Activated naive CD4-positive, alpha-beta T cell treated with anti-CD3 and anti-CD28 coated beads, Interleukin-2, amount 50 U/mL, for 72 hours (primary cell): Measurements from ENCODE around the gene EYS. TPM values are rescaled to one million over a fixed set of nuclear protein-coding genes. Genes with fewer than 3 reads are reported as not detected.

ENCODE experiments used
- ATAC-seq, 2 donors: fragments of 150-1000 bp; cut with Tn5 transposase; 2 replicates each; pipeline ENCODE4 v1.10.0; 2021; ENCODE audit warnings: mild to moderate bottlenecking in 2 of 2, moderate library complexity in 2 of 2
- DNase-seq, 2 donors: peaks; one replicate each; pipeline ENCODE4 v3.0.0; 2021 to 2022; ENCODE audit warnings: low spot score in 2 of 2
- H3K27ac Mint-ChIP-seq, 2 donors: one replicate each; pipeline ENCODE4 v1.8.0; 2022; ENCODE audit warnings: mild to moderate bottlenecking in 2 of 2, mixed read lengths in 2 of 2
- H3K36me3 Mint-ChIP-seq, 2 donors: one replicate each; pipeline ENCODE4 v1.8.0; 2022; ENCODE audit warnings: mixed read lengths in 2 of 2
- H3K9me3 Mint-ChIP-seq, 2 donors: one replicate each; pipeline ENCODE4 v1.8.0; 2022; ENCODE audit warnings: mixed read lengths in 2 of 2
- total RNA-seq, 2 donors: library from RNA; stranded (reverse); gene quantifications; one replicate each; pipeline ENCODE4 v1.2.3, GENCODE V29; 2022

Gene EYS
- total RNA-seq, 2 donors from 2014 or later, result not detected

DNA sequence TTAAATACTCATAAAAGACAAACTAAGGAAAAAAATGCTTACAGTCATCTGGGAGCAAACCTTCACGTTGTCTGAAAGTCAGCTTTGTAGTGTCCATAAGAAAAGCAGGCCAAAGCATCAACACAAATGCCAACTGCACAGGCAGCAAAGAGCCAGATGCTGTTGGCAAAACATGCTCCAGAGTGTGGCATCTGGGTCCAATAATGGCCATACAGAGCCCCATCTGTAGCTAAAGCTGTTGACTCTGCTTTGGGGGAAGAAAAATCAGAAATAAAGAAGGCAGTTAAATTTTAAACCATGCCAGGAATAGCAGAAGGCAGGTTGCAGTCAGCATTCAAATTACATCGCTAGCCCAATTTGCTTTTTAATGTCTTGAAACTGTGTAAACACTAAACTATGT is 776.3 kb downstream of the EYS start:
- ATAC-seq (no peak), DNase-seq (no peak)
- no peak overlapping the region for H3K27ac Mint-ChIP-seq
- peaks cover 0 to 4% of the 10 kb centered on the region in 2 donors for H3K9me3 Mint-ChIP-seq
- no peaks in the 10 kb centered on the region for H3K36me3 Mint-ChIP-seq

DNA sequence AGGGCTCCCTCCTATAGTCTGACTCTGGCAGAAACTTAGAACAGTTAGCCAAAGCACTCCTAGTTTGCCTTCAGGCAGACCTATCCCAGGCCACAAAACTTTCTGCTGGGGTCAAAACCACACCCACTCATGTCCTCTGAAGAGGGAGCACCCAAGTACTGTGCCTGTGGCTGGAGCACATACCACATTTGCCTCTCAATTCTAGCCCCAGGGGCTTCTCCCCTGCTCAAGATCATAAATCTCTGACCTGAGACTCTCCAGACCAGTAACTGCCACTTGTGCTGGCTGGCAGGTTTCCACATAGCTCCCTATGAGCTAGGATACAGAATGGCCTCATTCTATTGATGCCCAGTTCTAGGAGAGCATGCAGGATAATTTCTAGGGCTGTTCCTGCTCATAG is 781.0 kb downstream of the EYS start:
- ATAC-seq, result no peak
- no peaks in the 10 kb centered on the region for H3K36me3 Mint-ChIP-seq

DNA sequence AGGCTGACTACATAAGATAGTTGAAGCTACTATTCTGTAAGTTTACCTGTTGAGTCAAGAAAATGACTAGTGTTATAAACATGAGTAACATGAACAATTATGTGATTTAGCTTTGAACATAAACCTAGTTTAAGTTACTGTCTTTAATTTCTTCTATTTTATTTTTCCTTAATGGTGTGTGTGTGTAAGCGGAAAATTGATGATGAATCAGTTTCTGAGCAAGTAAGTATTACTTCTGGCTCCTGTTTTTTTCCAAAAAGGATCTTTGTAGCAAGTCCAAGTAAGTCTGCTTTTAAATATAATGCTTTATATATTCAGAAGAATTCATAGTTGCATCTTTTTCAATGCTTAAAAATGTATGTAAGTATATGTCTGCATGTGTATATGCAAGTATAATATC is 786.8 kb downstream of the EYS start:
- Mint-ChIP-seq H3K9me3 (peaks cover 23% of the 10 kb centered on the region in 2 donors), H3K27ac (no peak overlapping the region), H3K36me3 (peaks cover 0 to 5% of the 10 kb centered on the region in 2 donors)
- DNase-seq (no peak), ATAC-seq (no peak)

More for the DNA sequence above, 781.0 kb downstream of the EYS start:
- peaks cover 14 to 18% of the 10 kb centered on the region in 2 donors for H3K9me3 Mint-ChIP-seq
- no peak overlapping the region for H3K27ac Mint-ChIP-seq
- DNase-seq, result no peak

DNA sequence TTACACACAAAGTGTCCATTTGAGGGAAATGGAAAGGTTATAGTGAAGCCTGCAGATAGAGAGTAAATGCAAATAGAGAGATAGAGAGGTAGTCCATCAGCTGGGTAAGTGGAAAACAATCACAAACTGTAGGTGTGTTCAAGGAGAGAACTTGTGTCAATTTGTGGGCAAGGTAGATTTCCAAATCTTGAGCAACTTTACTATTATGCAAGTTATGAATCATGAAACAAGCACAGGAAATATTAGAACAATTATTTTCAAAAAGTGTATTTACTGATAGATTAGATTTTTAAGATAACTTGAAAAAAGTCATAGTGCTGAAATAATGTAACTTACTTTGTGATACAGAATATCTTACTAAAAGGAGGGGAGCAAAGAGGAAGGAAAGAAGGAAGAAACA is 792.9 kb downstream of the EYS start:
- no peak for DNase-seq
- peaks cover 13 to 19% of the 10 kb centered on the region in 2 donors for H3K9me3 Mint-ChIP-seq
- peaks cover 0 to 5% of the 10 kb centered on the region in 2 donors for H3K36me3 Mint-ChIP-seq
- no peak for ATAC-seq
- no peak overlapping the region for H3K27ac Mint-ChIP-seq

DNA sequence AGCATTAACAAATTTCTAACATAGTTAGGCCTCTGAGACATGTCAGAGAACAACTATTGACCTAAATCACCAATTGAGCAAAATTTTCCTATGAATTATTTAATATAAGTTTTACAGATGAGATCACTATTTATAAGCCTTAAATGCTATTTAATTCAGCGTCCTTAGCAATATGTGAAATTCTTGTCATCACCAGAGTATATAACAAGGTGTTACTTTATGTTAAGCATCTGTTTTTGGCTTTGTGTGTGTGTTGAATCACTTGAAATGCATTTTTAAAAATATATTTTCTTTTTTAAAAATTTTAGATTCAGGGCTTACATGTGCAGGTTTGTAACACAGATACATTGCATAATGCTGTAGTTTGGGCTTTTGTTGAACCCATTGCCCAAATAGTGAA is 794.1 kb downstream of the EYS start:
- H3K27ac Mint-ChIP-seq, result no peak overlapping the region
- H3K36me3 Mint-ChIP-seq, result peaks cover 0 to 5% of the 10 kb centered on the region in 2 donors
- no peak for ATAC-seq
- no peak for DNase-seq
- peaks cover 9 to 17% of the 10 kb centered on the region in 2 donors for H3K9me3 Mint-ChIP-seq

DNA sequence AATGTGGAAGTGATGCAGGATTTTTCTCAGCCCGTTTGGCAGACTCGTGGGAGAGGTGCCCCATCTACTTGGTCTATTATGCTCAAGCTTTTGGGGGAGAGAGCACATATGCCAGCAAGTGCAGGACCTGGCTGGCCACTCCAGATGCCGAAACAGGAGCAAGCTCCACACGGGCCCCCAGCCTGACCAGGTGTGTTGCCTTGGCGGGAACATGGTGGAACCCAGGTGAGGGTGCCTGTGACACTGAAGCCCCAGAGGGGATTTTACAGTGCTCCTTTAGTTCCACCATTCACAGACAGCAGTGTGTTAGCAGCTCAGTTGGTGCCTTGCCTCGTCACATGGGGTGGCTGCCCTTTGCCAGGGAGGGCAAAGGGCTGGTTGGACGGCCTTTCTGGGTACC is 798.9 kb downstream of the EYS start:
- DNase-seq (no peak), ATAC-seq (no peak)
- H3K9me3 Mint-ChIP-seq, result peaks cover 0 to 4% of the 10 kb centered on the region in 2 donors
- H3K36me3 Mint-ChIP-seq, result no peaks in the 10 kb centered on the region
- no peak overlapping the region for H3K27ac Mint-ChIP-seq

DNA sequence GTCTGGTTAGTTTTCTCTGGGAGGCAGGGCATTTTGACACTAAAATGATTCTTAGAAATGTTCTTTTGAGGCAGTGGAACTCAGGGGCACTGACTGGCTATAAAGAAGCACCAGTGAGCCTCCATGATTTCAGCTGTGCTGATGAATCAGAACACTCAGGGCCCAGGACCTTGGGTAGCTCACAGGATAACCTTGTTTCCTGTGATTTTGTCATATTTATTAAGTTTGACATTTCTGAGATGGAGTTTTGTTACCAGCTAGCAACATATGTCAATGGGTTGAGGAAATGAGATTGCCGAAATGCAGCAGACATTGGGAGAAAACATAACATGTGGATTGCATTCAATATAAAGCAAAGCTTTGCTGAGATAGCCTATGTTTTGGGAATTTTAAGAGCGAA is 802.4 kb downstream of the EYS start:
- Mint-ChIP-seq H3K27ac (no peak overlapping the region), H3K36me3 (no peaks in the 10 kb centered on the region), H3K9me3 (peaks cover under 1 to 4% of the 10 kb centered on the region in 2 donors)
- no peak for DNase-seq
- ATAC-seq, result no peak

DNA sequence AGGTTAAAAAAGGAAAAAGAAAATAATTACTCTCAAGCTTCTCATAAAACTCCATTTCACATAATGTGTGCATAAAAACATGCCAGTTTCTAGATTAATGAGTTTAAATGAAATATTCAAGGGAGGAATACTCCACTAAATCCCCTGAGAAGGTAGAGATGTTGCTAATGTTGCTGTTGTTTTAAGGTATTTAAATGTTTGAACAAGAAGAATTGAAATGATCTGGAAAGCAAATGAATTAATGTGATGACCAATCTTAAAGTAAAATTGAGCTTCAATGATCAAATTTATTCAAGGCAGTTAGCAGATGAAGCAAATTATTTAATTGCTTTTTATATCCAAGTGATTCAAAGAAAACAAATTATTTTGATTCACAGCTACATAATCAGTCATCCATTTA is 804.4 kb downstream of the EYS start:
- DNase-seq (no peak), ATAC-seq (no peak)
- Mint-ChIP-seq H3K27ac (no peak overlapping the region), H3K36me3 (no peaks in the 10 kb centered on the region), H3K9me3 (peaks cover 11 to 17% of the 10 kb centered on the region in 2 donors)

DNA sequence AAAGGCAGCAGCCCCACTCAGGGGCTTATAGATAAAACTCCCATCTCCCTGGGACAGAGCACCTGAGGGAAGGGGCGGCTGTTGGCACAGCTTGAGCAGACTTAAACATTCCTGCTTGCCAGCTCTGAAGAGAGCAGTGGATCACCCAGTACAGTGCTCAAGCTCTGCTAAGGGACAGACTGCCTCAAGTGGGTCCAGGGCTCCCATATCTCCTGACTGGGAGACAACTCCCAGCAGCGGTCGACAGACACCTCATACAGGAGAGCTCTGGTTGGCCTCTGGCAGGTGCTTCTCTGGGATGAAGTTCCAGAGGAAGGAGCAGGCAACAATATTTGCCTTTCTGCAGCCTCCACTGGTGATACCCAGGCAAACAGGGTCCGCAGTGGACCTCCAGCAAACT is 810.1 kb downstream of the EYS start:
- H3K36me3 Mint-ChIP-seq, result no peaks in the 10 kb centered on the region
- peaks cover 13 to 23% of the 10 kb centered on the region in 2 donors for H3K9me3 Mint-ChIP-seq
- no peak overlapping the region for H3K27ac Mint-ChIP-seq
- ATAC-seq (no peak), DNase-seq (no peak)

DNA sequence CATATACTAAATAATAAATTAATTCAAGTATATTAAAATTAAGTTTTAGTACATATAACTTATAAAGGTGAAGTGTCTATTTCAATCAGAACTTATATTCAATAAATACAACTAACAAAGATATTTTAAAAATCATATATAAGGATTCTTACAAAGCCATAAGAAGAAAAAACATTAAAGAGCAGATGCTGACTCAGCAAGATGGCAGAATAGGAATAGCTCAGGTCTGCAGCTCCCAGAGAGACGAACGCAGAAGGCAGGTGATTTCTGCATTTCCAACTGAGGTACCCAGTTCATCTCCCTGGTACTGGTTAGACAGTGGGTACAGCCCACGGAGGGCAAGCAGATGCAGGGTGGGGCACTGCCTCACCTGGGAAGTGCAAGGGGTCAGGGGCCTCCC is 811.1 kb downstream of the EYS start:
- ATAC-seq, result no peak

DNA sequence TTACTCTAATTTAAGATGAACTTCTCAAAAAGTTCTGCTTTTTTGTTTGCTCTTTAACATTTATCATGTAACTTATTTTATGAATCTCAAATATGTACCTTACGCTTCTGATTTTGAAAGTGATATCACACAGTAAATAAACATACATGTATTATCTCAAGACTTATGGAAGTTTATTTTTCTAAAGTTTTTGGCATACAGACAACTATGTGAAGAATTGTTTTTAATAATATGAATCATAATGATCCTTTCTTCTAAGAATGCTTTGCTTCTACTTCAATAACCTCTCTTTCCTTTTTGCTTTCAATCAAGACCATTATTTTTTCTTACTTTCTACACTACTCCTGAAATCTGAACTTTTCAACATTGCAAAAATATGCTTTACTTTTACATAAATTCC is 816.4 kb downstream of the EYS start:
- no peak for ATAC-seq
- DNase-seq, result no peak
- H3K9me3 Mint-ChIP-seq, result peaks cover 3 to 6% of the 10 kb centered on the region in 2 donors
- H3K27ac Mint-ChIP-seq, result no peak overlapping the region
- no peaks in the 10 kb centered on the region for H3K36me3 Mint-ChIP-seq

More for the DNA sequence above, 811.1 kb downstream of the EYS start:
- peaks cover 13 to 23% of the 10 kb centered on the region in 2 donors for H3K9me3 Mint-ChIP-seq
- no peak overlapping the region for H3K27ac Mint-ChIP-seq
- no peak for DNase-seq
- H3K36me3 Mint-ChIP-seq, result no peaks in the 10 kb centered on the region

DNA sequence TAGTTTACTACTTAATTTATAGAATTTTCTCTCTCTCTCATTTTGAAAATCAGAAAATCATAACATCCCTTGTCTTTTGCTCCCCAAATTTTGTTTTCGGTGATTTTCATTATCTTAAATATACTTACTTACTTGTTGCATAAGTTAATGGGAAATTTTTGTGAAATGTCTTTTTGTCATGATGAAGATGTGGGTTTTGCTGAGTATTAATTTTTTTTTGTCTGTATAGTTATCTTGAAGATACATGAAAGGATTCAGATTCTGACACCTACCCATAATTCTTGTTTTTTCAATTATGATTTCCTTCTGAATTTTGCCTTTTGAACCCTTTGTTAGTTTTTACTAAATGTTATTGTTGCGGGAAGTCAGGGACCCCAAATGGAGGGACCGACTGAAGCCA is 817.9 kb downstream of the EYS start:
- ATAC-seq, result no peak

DNA sequence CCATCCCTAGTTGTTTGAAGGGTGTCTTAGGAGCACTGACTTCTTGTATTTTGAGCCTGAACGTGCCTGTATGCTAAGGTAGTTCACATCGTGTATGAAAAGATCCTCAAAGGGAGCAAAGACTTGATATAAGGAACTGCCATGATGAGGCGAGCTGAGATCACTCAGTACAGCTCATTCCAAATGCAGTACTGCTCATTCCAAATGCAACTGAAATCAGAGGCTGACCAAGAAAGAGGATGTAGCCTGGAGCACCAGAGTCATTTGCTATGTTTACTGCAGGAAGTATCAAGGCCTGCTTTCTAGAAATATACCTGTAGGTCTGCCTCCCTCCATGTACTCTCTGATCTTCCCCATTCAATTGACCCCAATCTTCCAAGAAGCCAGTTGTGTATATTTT is 832.2 kb downstream of the EYS start:
- Mint-ChIP-seq H3K27ac (no peak overlapping the region), H3K9me3 (peaks cover 16 to 27% of the 10 kb centered on the region in 2 donors), H3K36me3 (no peaks in the 10 kb centered on the region)
- ATAC-seq, result no peak
- no peak for DNase-seq

More for the DNA sequence above, 817.9 kb downstream of the EYS start:
- Mint-ChIP-seq H3K27ac (no peak overlapping the region), H3K36me3 (no peaks in the 10 kb centered on the region), H3K9me3 (peaks cover 3 to 6% of the 10 kb centered on the region in 2 donors)
- no peak for DNase-seq

DNA sequence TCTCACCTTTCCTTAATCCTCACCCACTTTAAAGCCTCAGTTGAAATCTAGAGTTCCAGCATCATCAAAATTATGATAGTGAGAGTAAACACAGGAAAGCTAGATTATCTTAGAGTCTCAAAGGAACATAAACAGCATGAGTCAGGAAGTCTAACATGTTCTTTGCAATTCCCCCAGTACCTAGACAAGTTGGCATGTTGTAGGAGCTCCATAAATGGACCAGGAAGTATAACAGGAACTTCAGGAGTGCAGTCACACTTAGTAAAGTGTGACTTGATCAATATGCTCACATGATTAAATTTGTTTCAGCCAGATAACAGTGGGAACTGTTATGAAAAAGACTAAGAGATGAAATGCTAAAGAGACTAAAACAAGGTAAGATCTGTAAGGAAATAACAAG is 834.4 kb downstream of the EYS start:
- no peak overlapping the region for H3K27ac Mint-ChIP-seq
- peaks cover 16 to 23% of the 10 kb centered on the region in 2 donors for H3K9me3 Mint-ChIP-seq
- ATAC-seq (no peak), DNase-seq (no peak)
- H3K36me3 Mint-ChIP-seq, result no peaks in the 10 kb centered on the region

DNA sequence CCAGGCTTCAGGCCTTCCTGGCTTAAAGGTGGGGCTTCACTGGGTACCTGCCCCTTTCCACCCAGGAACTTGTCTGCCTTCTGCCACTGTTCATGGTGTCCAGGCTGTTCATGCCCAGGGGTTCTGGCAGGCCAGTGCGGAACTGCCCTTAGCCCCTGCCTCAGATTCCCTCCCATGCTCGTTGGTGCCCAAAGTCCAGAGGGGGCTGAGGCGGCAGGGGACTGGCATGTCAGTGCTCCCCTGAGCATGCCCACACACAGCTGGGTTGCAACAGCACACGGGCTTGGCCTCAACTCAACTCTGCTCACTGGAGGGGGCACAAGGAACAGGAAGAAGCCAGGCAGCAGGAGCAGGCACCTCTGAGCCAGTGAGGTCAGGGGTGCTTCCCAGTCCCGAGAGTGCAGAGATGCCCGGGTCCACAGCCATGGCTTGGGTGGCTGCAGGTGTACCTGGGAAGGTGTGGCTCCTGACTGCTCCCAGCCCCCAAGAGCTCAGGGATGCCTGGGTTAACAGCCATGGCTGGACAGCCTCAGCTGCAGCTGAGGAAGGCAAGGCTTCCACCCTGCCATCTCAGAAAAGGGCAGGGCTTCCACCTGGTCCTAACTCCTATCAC is 845.9 kb downstream of the EYS start:
- ATAC-seq (no peak), DNase-seq (no peak)
- no peak overlapping the region for H3K27ac Mint-ChIP-seq
- H3K36me3 Mint-ChIP-seq, result no peaks in the 10 kb centered on the region
- H3K9me3 Mint-ChIP-seq, result peaks cover 8% of the 10 kb centered on the region in 2 donors

DNA sequence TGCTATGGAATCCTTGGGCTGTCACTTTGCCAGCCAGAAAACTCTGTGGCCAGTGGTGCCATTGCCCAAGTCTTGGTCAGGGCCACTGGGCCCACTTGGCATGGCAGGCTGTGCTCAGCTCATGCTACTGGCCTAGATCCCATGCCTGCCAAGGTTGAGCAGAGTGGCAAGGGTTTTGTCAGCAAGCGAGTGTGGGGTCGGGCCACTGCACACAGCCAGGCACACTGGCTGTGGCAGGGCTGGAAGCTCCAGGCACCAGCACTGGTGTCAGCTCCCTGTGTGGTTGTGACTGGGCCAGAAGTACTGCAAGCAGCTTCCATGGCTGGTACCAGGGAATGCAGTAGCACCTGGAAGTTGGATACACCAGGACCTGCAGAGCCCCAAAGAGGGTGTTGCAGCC is 846.8 kb downstream of the EYS start:
- Mint-ChIP-seq H3K27ac (no peak overlapping the region), H3K36me3 (no peaks in the 10 kb centered on the region), H3K9me3 (peaks cover 10 to 13% of the 10 kb centered on the region in 2 donors)
- no peak for DNase-seq
- ATAC-seq, result no peak

DNA sequence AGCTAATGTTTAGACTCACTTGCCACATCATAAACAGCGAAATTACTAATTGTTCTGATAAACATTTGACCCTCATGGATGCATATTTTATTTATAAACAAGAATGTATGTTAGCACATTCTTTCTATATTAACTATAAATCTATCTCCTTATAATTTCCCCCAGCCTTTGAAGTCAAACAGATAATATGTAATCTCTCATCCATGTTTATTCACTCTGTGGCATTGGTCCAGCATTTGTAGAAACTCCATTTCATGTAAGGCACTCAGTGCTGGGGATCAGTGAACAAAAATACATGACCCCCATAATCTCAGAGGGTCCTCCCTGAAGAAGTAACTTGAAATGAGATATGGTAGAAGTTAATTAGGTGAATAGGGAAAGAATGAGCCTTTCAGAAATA is 856.9 kb downstream of the EYS start:
- ATAC-seq (no peak), DNase-seq (no peak)
- H3K9me3 Mint-ChIP-seq, result peaks cover 27 to 28% of the 10 kb centered on the region in 2 donors
- no peaks in the 10 kb centered on the region for H3K36me3 Mint-ChIP-seq
- H3K27ac Mint-ChIP-seq, result no peak overlapping the region

DNA sequence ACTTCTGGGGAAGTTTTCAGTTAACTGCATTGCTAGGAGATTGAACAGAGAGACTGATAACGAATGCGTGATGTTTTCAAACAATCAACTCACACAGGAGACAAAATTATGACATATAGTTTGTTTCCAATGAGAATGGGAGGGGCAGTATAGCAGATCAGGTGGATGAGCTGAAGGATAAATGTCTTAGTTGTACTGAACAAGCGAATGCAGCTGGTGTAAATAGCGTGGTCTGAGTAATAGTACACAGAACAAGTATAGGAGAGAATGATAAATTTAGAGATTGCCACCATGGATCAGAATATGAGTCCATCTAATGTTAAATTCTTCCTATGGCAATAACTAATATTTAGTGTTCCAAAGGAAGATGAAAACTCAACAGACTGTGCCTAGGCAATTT is 858.6 kb downstream of the EYS start:
- ATAC-seq, result no peak
- Mint-ChIP-seq H3K36me3 (no peaks in the 10 kb centered on the region), H3K27ac (no peak overlapping the region), H3K9me3 (peaks cover 25 to 35% of the 10 kb centered on the region in 2 donors)
- DNase-seq, result no peak
